ENCODE data around the gene CATSPERB.

The CATSPERB gene

DNA sequence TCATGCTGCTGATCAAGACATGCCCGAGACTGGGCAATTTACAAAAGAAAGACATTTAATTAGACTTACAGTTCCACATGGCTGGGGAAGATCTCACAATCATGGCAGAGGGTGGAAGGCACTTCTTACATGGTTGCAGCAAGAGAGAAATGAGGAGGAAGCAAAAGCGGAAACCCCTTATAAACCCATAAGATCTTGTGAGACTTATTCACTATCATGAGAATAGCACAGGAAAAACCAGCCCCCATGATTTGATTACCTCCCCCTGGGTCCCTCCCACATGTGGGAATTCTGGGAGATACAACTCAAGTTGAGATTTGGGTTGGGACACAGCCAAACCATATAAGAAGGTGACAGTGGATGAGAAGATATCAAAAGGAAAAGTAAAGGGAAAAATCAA lies 78.4 kb downstream of the CATSPERB start:
- TF ChIP-seq, protein P1, sequence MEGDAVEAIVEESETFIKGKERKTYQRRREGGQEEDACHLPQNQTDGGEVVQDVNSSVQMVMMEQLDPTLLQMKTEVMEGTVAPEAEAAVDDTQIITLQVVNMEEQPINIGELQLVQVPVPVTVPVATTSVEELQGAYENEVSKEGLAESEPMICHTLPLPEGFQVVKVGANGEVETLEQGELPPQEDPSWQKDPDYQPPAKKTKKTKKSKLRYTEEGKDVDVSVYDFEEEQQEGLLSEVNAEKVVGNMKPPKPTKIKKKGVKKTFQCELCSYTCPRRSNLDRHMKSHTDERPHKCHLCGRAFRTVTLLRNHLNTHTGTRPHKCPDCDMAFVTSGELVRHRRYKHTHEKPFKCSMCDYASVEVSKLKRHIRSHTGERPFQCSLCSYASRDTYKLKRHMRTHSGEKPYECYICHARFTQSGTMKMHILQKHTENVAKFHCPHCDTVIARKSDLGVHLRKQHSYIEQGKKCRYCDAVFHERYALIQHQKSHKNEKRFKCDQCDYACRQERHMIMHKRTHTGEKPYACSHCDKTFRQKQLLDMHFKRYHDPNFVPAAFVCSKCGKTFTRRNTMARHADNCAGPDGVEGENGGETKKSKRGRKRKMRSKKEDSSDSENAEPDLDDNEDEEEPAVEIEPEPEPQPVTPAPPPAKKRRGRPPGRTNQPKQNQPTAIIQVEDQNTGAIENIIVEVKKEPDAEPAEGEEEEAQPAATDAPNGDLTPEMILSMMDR (conservative IDR thresholded peaks at IDR 0.05; ENCODE audit: low read depth, low read length), result no peak
- DNase-seq (ENCODE audit: low read depth), result no peak
- no peak overlapping the region for H3K4me3 ChIP-seq (ENCODE audit: low read length)

DNA sequence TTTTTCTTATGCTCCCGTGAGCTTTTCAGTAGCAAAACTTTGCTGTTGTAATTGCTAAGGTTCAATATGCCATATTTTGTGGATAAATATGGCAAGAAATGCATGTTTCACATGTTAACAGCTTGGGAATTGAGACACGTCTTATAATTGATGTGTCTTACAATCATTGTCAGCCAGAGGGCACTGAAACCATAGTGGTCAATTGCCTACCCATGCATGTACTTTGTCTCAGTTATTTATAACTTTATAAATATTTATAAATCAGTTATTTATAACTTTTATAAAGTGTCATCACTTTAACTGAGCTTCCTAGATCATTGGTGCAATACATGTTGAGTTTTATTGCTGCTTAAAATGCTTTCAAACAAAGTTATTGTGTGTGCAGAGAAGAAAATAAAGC lies 82.0 kb downstream of the CATSPERB start:
- H3K4me3 ChIP-seq (ENCODE audit: low read length), result no peak overlapping the region
- TF ChIP-seq, protein P1 (conservative IDR thresholded peaks at IDR 0.05; ENCODE audit: low read depth, low read length), result peak; percentile 64
- peak; percentile 37 for DNase-seq (ENCODE audit: low read depth)

DNA sequence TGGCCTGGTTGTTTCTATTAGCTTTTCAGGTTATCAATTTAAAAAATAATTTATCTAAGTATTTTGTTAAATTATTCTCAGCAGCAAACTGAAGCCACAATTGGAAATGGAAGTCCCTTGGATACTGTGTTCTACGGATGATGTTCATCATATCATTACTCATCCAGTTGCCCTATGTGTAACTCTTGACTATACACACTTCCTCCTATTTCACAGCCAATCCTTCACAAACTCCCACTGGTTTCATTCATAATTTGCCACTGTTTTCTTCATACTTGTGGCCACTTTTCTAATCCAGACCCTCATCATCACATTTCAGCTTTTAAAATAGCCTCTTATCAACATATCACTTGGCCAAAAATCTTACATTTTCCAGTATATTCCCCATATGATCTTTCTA lies 84.0 kb downstream of the CATSPERB start:
- TF ChIP-seq, protein P1 (conservative IDR thresholded peaks at IDR 0.05; ENCODE audit: low read depth, low read length), result no peak
- DNase-seq (ENCODE audit: low read depth), result no peak
- H3K4me3 ChIP-seq (ENCODE audit: low read length), result no peak overlapping the region

DNA sequence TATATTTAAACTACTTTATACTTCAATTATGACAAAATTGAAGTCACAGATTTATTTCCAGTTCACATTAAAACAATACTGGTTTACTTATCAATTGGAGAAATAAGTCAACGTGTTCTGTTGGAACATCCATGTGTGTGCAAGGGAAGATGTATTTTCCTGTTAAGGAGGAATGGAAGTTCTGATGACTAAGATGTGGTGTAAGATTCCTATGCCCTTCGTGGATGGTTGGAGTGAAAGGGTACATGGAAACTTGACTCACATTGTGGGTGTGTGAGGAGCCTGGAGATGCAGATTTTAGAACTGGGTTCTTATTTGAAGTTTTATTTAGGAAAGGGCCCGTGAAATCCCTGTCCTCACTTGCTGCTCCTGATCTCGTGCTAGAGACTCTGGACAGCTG lies 95.3 kb downstream of the CATSPERB start:
- TF ChIP-seq, protein P1 (conservative IDR thresholded peaks at IDR 0.05; ENCODE audit: low read depth, low read length), result no peak
- DNase-seq (ENCODE audit: low read depth), result no peak
- no peak overlapping the region for H3K4me3 ChIP-seq (ENCODE audit: low read length)

DNA sequence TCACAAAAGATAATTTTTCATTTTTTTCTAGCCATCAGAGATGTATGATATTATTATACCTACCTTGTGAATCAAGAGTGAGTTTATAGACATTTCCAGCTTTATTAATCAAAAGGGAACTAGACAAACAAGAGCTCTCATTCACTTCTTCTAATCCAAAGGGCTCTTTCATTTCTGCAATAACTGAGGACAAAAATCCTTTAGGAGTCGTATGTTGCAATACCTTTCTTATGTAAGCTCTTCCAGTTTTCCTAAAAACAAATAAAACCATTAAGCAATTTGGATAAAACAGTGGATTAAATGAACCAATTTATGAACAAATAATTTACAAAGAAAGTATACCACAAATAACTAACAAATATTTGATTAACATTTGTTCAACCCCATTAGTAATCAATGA lies 107.1 kb downstream of the CATSPERB start:
- DNase-seq (ENCODE audit: low read depth), result no peak
- TF ChIP-seq, protein P1 (conservative IDR thresholded peaks at IDR 0.05; ENCODE audit: low read depth, low read length), result no peak
- no peak overlapping the region for H3K4me3 ChIP-seq (ENCODE audit: low read length)

DNA sequence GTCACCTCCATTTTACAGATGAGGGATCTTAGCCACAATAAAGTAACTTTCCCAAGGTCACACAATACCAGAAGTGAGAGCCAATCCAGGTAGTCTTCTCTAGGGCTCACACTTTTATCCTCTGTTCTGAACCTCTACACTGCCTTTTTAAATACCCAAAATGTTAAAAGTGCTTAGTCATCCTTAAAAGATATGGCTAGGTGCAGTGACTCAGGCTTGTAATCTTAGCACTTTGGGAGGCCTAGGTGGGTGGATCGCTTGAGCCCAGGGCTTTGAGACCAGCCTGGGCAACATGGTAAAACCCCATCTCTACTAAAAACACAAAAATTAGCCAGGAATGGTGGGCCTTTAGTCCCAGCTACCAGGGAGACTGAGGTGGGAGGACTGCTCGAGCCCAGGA lies 117.7 kb downstream of the CATSPERB start:
- no peak overlapping the region for H3K4me3 ChIP-seq (ENCODE audit: low read length)
- no peak for DNase-seq (ENCODE audit: low read depth)
- TF ChIP-seq, protein P1 (conservative IDR thresholded peaks at IDR 0.05; ENCODE audit: low read depth, low read length), result no peak

DNA sequence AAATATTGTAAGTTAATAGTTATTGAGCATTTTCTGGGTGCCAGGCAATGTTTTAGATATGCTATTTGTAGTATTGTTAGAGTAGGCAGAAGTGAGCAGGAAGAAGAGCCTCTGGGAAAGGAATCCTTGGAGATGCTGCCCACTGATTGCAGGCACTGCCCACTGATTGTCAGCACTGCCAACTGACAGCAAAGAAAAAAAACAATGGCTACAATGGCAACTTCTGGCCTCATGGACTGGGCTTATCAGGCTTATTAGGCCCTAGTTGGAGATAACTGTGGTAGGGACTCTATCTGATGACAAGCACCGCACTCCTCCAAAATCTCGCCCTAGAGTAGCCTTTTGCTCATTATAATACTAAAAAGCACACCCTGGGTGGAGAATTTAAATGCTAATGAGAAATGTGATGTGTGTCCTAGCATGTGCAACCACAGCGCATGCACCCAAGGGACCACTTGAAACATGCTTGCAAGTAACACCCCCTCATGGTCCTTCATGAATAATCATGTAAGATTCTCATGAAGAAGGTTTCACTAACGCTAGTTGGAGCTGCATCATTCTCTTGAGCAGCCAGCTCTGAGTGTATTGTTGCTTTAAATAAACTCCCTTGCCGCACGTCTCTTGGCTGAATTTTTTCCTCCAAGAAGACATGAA lies 118.3 kb downstream of the CATSPERB start:
- TF ChIP-seq, protein P1 (conservative IDR thresholded peaks at IDR 0.05; ENCODE audit: low read depth, low read length), result no peak
- no peak for DNase-seq (ENCODE audit: low read depth)
- no peak overlapping the region for H3K4me3 ChIP-seq (ENCODE audit: low read length)
